SK-N-SH (cell line): ENCODE results near the gene LINGO3. TPM values are rescaled to one million over a fixed set of nuclear protein-coding genes. Genes with fewer than 3 reads are reported as not detected.
A peak's percentile ranks its signal among the peaks of the same experiment; 100 is the strongest.

ENCODE experiments used
- CTCF ChIA-PET: fragments of 300-600, 350-600 bp; formaldehyde crosslinking; extraction: SDS; loops from one replicate; lab custom pipeline; 2021; lab: Yijun Ruan, JAX
- POLR2A ChIA-PET: fragments of 350-600 bp; sonication (Branson Sonifier 250); formaldehyde crosslinking; extraction: SDS; loops from one replicate; lab custom pipeline; 2020; ENCODE audit warnings: antibody characterized with exemption, inconsistent platforms; lab: Yijun Ruan, JAX
- DNase-seq: peaks from one replicate; pipeline ENCODE4 v3.0.0; 2012
- H2AFZ ChIP-seq: fragments of 200-600 bp; sonication (generic); 2 replicates; pipeline ENCODE4 v1.8.1; 2016; ENCODE audit warnings: antibody characterized with exemption, mild to moderate bottlenecking, low read depth
- H3F3A ChIP-seq: fragments of 200-600 bp; sonication (generic); replicated peaks from 2 replicates; pipeline ENCODE3; 2016; ENCODE audit warnings: antibody characterized with exemption, mild to moderate bottlenecking; ENCODE audit not compliant: insufficient read depth
- H3K27ac ChIP-seq, 2 experiments: fragments of 200-500 bp in 1 of 2; fragments of 200-600 bp in 1 of 2; sonication (Bioruptor generic) in 1 of 2; sonication (generic), shearing (Covaris generic) in 1 of 2; 2 replicates each; pipeline versions ENCODE4 v1.5.1 to v1.6.1; 2014 to 2016; ENCODE audit warnings: low read depth in 2 of 2, inconsistent platforms in 1 of 2, low read length in 1 of 2, mild to moderate bottlenecking in 1 of 2, mixed read lengths in 1 of 2
- H3K27me3 ChIP-seq: fragments of 200-600 bp; sonication (generic), shearing (Covaris generic); 2 replicates; pipeline ENCODE4 v1.6.1; 2016; ENCODE audit warnings: mixed run types; ENCODE audit not compliant: insufficient read depth
- H3K36me3 ChIP-seq, 2 experiments: fragments of 200-500 bp in 1 of 2; fragments of 200-600 bp in 1 of 2; sonication (Bioruptor generic) in 1 of 2; sonication (generic) in 1 of 2; replicated peaks in 1 of 2; 2 replicates each; pipeline versions ENCODE3 to v1.5.1; 2014 to 2016; ENCODE audit warnings: low read length in 1 of 2, mild to moderate bottlenecking in 1 of 2; ENCODE audit not compliant: insufficient read depth in 2 of 2, control insufficient read depth in 1 of 2
- H3K4me1 ChIP-seq, 2 experiments: fragments of 200-500 bp in 1 of 2; fragments of 200-600 bp in 1 of 2; sonication (Bioruptor generic) in 1 of 2; sonication (generic), shearing (Covaris generic) in 1 of 2; 2 replicates each; pipeline versions ENCODE4 v1.5.1 to v1.6.1; 2014 to 2016; ENCODE audit warnings: low read depth in 1 of 2, low read length in 1 of 2, mixed run types in 1 of 2; ENCODE audit not compliant: insufficient read depth in 2 of 2, control insufficient read depth in 1 of 2
- H3K4me2 ChIP-seq: fragments of 200-600 bp; sonication (generic), shearing (Covaris generic); 2 replicates; pipeline ENCODE4 v1.6.1; 2017; ENCODE audit warnings: mixed run types
- H3K4me3 ChIP-seq, 2 experiments: fragments of 200-500 bp in 1 of 2; fragments of 200-600 bp in 1 of 2; sonication (Bioruptor generic) in 1 of 2; sonication (generic), shearing (Covaris generic) in 1 of 2; 2 replicates each; pipeline versions ENCODE4 v1.5.1 to v1.8.1; 2014 to 2016; ENCODE audit warnings: low read depth in 2 of 2, inconsistent platforms in 1 of 2, low read length in 1 of 2, mild to moderate bottlenecking in 1 of 2, mixed read lengths in 1 of 2, moderate library complexity in 1 of 2
- H3K79me2 ChIP-seq: fragments of 200-600 bp; sonication (generic); 2 replicates; pipeline ENCODE4 v1.8.1; 2017; ENCODE audit warnings: mild to moderate bottlenecking; ENCODE audit not compliant: insufficient read depth
- H3K9ac ChIP-seq: fragments of 200-600 bp; sonication (generic); 2 replicates; pipeline ENCODE4 v1.6.1; 2017; ENCODE audit warnings: mixed run types
- H3K9me2 ChIP-seq: fragments of 200-600 bp; sonication (generic); 2 replicates; pipeline ENCODE4 v1.6.1; 2017; ENCODE audit warnings: mixed run types
- H3K9me3 ChIP-seq: fragments of 200-600 bp; sonication (generic); 2 replicates; pipeline ENCODE4 v1.6.1; 2017; ENCODE audit warnings: mixed run types, mild to moderate bottlenecking, moderate library complexity
- H4K20me1 ChIP-seq: fragments of 200-600 bp; sonication (generic); 2 replicates; pipeline ENCODE4 v1.6.1; 2017; ENCODE audit warnings: mild to moderate bottlenecking, mixed run types; ENCODE audit not compliant: insufficient read depth
- ELF1 ChIP-seq: IDR thresholded peaks from 2 replicates; pipeline ENCODE4 v1.4.0; 2012
- EP300 ChIP-seq, 2 experiments: IDR thresholded peaks; 2 replicates each; pipeline versions ENCODE4 v1.4.0 to v1.6.1; 2012; ENCODE audit warnings: borderline replicate concordance in 1 of 2, low read depth in 1 of 2, low read length in 1 of 2
- FOSL2 ChIP-seq: IDR thresholded peaks from 2 replicates; pipeline ENCODE4 v1.4.0; 2012; ENCODE audit warnings: low read depth, mild to moderate bottlenecking, moderate library complexity, borderline replicate concordance
- FOXJ3 ChIP-seq: sonication (generic); formaldehyde crosslinking; IDR thresholded peaks from 2 replicates; pipeline ENCODE4 v1.5.1; 2020; ENCODE audit warnings: mild to moderate bottlenecking, missing genetic modification reagents
- GABPA ChIP-seq: IDR thresholded peaks from 2 replicates; pipeline ENCODE4 v1.4.0; 2012; ENCODE audit warnings: low read depth, mild to moderate bottlenecking
- JUND ChIP-seq: IDR thresholded peaks from 2 replicates; pipeline ENCODE4 v1.4.0; 2012
- MEF2A ChIP-seq: IDR thresholded peaks from 2 replicates; pipeline ENCODE4 v1.4.0; 2012; ENCODE audit warnings: low read depth, borderline replicate concordance
- NRF1 ChIP-seq: IDR thresholded peaks from 2 replicates; pipeline ENCODE4 v1.6.1; 2012; ENCODE audit warnings: low read depth, mild to moderate bottlenecking, low read length
- SIN3A ChIP-seq: IDR thresholded peaks from 2 replicates; pipeline ENCODE4 v1.6.1; 2012; ENCODE audit warnings: low read depth, mild to moderate bottlenecking, low read length, moderate library complexity, borderline replicate concordance
- TAF1 ChIP-seq: IDR thresholded peaks from 2 replicates; pipeline ENCODE4 v1.6.1; 2012; ENCODE audit warnings: low read depth, mild to moderate bottlenecking, low read length, moderate library complexity, borderline replicate concordance
- TEAD4 ChIP-seq: IDR thresholded peaks from 2 replicates; pipeline ENCODE4 v1.4.0; 2012; ENCODE audit warnings: mild to moderate bottlenecking, borderline replicate concordance; ENCODE audit not compliant: insufficient read depth
- WGBS: methylation state at CpG from one replicate; pipeline ENCODE4 v1.1.6; 2017; ENCODE audit warnings: low lambda C conversion rate; 5-methylcytosine and 5-hydroxymethylcytosine counted together
- polyA plus RNA-seq, 3 experiments: library from polyadenylated mRNA; depleted of rRNA; stranded (reverse); fragments of >200 nt; gene quantifications; 2 replicates each; pipeline ENCODE4 v1.2.3, GENCODE V29; 2012
- TF ChIP-seq, protein P1 (sequence below): IDR thresholded peaks from 2 replicates; pipeline ENCODE4 v1.6.1; 2012; ENCODE audit warnings: mild to moderate bottlenecking, low read depth, low read length, moderate library complexity
- TF ChIP-seq, protein P2 (sequence below): fragments of 150-350 bp; IDR thresholded peaks from 2 replicates; pipeline ENCODE4 v1.6.1; 2016; ENCODE audit warnings: mild to moderate bottlenecking, low read depth, low read length
- TF ChIP-seq, protein P3 (sequence below): IDR thresholded peaks from 2 replicates; pipeline ENCODE4; 2012

LINGO3 gene
- polyA plus RNA-seq, 1 of the 3 experiments (the other 2 are of a cell fraction), result not detected

DNA sequence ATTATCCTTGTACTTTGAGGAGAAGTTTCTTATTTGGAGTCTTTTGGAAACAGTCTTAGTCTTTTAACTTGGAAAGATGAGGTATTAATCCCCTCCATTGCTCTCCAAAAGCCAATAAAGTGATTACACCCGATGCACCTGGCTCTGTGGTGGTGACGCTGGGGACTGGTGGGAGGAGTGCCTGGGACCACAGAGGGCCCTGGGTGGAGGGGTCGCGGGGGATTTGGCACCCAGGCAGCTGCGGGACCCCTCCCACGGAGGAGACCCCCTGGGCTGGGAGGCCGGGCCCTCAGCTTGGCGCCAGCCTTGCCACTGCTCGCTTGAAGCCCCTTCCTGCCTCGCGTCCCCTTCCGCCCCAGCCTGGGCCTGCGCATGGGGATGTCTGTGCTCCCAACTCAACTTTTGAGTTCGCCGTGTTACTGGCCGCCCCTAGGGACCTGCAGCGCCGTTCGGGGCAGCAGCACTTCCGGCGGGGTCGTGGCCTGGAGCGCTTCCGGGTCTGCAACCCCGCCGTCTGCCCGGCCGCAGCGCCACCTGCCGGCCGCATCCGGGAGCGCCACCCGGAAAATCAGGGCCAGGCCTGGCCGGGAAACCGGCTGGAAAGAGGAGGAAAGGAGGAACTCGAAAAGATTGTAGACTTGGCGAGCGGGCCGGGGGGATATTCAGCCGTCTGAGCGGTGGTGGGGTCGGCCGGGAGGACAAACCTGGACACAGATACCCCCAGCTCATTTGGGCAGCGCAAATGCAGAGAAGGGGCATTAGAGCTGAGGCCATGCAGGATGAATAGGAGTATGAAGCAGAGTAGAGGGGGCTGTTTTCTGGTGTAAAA lies 34.4 kb downstream of the LINGO3 start (continued):
- TF ChIP-seq, protein P1, sequence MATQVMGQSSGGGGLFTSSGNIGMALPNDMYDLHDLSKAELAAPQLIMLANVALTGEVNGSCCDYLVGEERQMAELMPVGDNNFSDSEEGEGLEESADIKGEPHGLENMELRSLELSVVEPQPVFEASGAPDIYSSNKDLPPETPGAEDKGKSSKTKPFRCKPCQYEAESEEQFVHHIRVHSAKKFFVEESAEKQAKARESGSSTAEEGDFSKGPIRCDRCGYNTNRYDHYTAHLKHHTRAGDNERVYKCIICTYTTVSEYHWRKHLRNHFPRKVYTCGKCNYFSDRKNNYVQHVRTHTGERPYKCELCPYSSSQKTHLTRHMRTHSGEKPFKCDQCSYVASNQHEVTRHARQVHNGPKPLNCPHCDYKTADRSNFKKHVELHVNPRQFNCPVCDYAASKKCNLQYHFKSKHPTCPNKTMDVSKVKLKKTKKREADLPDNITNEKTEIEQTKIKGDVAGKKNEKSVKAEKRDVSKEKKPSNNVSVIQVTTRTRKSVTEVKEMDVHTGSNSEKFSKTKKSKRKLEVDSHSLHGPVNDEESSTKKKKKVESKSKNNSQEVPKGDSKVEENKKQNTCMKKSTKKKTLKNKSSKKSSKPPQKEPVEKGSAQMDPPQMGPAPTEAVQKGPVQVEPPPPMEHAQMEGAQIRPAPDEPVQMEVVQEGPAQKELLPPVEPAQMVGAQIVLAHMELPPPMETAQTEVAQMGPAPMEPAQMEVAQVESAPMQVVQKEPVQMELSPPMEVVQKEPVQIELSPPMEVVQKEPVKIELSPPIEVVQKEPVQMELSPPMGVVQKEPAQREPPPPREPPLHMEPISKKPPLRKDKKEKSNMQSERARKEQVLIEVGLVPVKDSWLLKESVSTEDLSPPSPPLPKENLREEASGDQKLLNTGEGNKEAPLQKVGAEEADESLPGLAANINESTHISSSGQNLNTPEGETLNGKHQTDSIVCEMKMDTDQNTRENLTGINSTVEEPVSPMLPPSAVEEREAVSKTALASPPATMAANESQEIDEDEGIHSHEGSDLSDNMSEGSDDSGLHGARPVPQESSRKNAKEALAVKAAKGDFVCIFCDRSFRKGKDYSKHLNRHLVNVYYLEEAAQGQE, result no peak
- TF ChIP-seq NRF1, result peak; percentile 38
- TF ChIP-seq MEF2A, result no peak
- peak; percentile 93 for TF ChIP-seq ELF1
- TF ChIP-seq, protein P2, sequence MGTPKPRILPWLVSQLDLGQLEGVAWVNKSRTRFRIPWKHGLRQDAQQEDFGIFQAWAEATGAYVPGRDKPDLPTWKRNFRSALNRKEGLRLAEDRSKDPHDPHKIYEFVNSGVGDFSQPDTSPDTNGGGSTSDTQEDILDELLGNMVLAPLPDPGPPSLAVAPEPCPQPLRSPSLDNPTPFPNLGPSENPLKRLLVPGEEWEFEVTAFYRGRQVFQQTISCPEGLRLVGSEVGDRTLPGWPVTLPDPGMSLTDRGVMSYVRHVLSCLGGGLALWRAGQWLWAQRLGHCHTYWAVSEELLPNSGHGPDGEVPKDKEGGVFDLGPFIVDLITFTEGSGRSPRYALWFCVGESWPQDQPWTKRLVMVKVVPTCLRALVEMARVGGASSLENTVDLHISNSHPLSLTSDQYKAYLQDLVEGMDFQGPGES, result no peak
- TF ChIP-seq EP300 (IDR thresholded peaks at IDR 0.05; ENCODE audit: borderline replicate concordance in 1 of 2, low read depth in 1 of 2, low read length in 1 of 2), result no peak
- TF ChIP-seq, protein P3, sequence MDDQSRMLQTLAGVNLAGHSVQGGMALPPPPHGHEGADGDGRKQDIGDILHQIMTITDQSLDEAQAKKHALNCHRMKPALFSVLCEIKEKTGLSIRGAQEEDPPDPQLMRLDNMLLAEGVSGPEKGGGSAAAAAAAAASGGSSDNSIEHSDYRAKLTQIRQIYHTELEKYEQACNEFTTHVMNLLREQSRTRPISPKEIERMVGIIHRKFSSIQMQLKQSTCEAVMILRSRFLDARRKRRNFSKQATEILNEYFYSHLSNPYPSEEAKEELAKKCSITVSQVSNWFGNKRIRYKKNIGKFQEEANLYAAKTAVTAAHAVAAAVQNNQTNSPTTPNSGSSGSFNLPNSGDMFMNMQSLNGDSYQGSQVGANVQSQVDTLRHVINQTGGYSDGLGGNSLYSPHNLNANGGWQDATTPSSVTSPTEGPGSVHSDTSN, result peak; percentile 62
- no peak for TF ChIP-seq TEAD4
- no peak for TF ChIP-seq FOXJ3
- peak; percentile 94 for TF ChIP-seq GABPA

DNA sequence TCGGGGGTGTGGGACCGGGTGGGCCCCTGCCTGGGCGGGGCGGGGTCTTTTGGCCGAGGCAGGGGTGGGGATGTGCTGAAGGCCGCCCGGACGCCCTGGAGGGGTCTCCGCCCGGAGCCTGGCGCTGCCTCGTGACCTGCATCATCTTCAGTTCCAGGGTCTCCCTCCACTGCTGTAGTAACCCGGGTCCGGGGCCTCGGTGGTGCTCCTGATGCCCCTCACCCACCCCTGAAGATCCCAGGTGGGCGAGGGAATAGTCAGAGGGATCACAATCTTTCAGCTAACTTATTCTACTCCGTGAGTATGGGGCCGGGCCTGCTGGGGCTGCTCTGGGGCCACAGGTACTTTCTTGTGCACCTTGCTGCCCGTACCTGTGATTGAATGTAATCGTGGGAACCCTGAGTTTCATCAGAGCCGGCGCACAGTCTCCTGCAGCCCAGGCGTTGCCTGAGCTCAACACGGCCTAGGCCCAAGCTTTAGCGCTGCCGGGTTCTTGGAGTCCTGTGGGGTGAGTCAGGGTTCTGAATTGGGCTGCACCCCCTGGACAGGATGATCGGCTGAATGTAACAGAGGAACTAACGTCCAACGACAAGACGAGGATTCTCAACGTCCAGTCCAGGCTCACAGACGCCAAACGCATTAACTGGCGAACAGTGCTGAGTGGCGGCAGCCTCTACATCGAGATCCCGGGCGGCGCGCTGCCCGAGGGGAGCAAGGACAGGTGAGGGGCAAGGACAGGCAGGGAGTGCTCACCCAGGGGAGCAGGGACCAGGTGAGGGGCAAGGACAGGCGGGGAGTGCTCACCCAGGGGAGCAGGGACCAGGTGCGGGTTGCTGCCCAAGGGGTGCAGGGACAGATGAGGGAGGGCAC lies 36.5 kb downstream of the LINGO3 start:
- Histone ChIP-seq H3K9me3 (no peaks in the 10 kb centered on the region), H3K4me1 (peaks cover 8 to 32% of the 10 kb centered on the region in 2 experiments; a peak in 3 of 4 replicates), H4K20me1 (peaks cover 59% of the 10 kb centered on the region), H3K27me3 (no peaks in the 10 kb centered on the region), H3K4me2 (peak overlapping the region; percentile 90), H3F3A (peaks cover 23% of the 10 kb centered on the region), H3K4me3 (peak overlapping the region; percentile 91 to 100), H3K27ac (peak overlapping the region; percentile 87), H2AFZ (no peak overlapping the region), H3K36me3 (peaks cover 17 to 26% of the 10 kb centered on the region in 2 experiments), H3K9me2 (no peaks in the 10 kb centered on the region), H3K79me2 (peaks cover 60% of the 10 kb centered on the region), H3K9ac (peak overlapping the region; percentile 99)
- DNase-seq, result no peak
- TF ChIP-seq FOSL2 (peak; percentile 44), SIN3A (0 out of 2 replicates have a peak, but pooled peaks have one; percentile 7), JUND (peak; percentile 23; the same call in 1 of the 2 replicates), GABPA (no peak), TAF1 (no peak)
- TF ChIP-seq, protein P2, result no peak
- TF ChIP-seq, protein P3, result no peak
- CTCF ChIA-PET, result interaction anchor here (1.0 to 11.9 kb wide), 6 partner anchors 10 to 42 kb away, joined by 4 to 284 read pairs (median 49); partner anchors contain the start of genes LINGO3, PLEKHJ1 and SF3A2
- 40% methylated on average over 22 of the region's 43 CpGs for WGBS
- POLR2A ChIA-PET, result interaction anchor here (1.1 to 3.5 kb wide), 5 partner anchors 17 to 115 kb away, joined by 3 to 28 read pairs (median 4); partner anchors contain the start of gene PLEKHJ1
